GM10266 (cell line): ENCODE data around the gene LRFN2.

Experiments used
- DNase-seq: peaks from one replicate; pipeline ENCODE4 v3.0.0; 2012; ENCODE audit errors: extremely low spot score
- CTCF ChIP-seq: IDR thresholded peaks from 2 replicates; pipeline ENCODE4 v1.5.1; 2012; ENCODE audit warnings: mild to moderate bottlenecking, low read depth; ENCODE audit not compliant: control insufficient read depth, insufficient read depth; ENCODE audit errors: missing control alignments

Gene LRFN2

GRCh38 chr6:40500227-40500626 lies 86.9 kb downstream of the LRFN2 start:
- no peak for TF ChIP-seq CTCF
- no peak for DNase-seq

GRCh38 chr6:40499215-40499614 lies 87.9 kb downstream of the LRFN2 start:
- no peak for TF ChIP-seq CTCF
- no peak for DNase-seq

DNA sequence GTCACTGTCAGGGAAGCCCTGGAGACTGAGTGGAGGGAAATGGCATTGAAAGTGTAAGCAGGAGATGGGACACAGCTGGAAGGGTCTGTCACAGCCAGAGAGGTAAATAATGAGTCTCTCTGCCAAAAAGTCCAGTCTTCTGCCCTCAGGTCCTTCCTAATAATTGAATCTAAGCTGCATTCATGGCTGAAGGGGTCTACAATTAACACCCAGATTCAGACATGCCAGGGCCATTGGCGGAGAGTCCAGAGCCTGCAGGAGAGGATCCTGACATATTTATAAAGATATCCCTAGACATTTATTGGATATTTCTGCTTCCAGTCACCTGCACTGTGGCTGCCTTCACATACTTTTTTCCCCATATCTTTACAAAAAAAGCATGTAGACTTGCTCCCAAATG lies 89.0 kb downstream of the LRFN2 start:
- no peak for TF ChIP-seq CTCF
- DNase-seq, result no peak

GRCh38 chr6:40492187-40492586 lies 95.0 kb downstream of the LRFN2 start:
- no peak for DNase-seq
- TF ChIP-seq CTCF, result no peak

- no peak for DNase-seq
- no peak for TF ChIP-seq CTCF
Observed at GRCh38 chr6:40490508-40490907, 96.7 kb downstream of the LRFN2 start.

DNA sequence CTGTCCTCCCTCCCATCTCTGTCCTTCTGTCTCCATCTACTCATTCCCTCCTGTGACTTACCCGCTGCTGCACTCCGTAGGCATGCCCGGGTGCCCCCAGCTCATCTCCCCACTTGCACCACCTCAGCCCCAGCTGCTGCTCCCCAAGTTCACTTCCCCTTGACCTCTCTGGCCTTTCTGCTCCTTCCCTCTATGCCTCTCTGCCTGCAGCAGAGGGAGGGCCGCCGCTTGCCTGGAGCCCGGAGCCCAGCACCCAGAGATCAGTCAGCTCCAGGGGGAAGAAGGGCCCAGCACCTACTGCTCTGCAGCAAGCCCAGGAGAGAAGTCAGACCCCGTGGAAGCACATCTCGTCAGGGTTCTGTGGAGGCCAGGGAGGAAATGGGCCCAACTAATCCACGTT lies 97.4 kb downstream of the LRFN2 start:
- TF ChIP-seq CTCF, result no peak
- DNase-seq, result no peak

DNA sequence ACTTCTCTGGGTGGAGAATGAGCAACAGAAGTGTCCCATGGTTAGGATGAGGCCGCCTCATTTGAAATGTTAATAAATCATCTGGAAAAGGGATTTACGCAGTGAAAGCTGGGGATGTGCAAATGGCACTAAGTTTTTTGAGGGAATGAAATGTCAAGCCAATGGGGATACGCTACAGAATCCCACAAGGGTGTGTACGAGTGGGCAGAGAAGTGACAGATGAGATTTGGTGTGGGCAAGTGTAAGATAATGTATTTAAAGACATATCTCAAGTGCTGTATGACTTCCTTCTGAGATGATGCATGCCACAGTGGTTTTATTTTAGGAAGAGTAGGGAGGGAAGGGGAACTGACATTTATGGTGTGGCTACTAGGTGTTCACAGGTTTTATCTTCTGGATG lies 100.6 kb downstream of the LRFN2 start:
- no peak for TF ChIP-seq CTCF
- DNase-seq, result no peak
